ENCODE data around the gene INPP4B.

INPP4B gene

DNA sequence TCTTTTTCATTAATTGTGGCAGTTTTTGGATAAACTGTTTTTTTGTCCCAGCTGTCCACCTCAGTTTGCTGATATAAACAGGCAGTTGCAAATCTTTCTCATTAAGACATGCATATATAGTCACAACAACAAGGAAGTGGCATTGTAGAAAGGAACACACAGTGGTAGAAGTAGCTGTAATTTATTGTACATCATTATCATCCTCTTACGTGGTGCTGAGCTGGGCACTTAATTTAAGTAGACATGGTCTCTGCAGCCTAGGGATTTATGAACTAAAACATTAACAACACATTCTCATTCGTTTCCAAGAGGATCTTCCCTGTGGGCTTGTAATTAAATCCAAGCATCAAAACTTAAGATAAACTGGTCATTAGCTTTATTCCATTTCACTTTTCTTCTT lies 500.2 kb downstream of the INPP4B start:
- Histone ChIP-seq H3K9ac (ENCODE audit: low read depth, low read length) (no peak overlapping the region), H3K4me3 (ENCODE audit: low read length) (no peak overlapping the region), H3K4me1 (ENCODE audit: insufficient read depth, low read length) (no peaks in the 10 kb centered on the region), H3K9me3 (ENCODE audit: insufficient read depth, low read depth, low read length) (no peaks in the 10 kb centered on the region), H3K27me3 (ENCODE audit: insufficient read depth, low read length) (no peaks in the 10 kb centered on the region), H3K27ac (ENCODE audit: low read length) (no peak overlapping the region), H3K36me3 (ENCODE audit: insufficient read depth, low read depth, low read length) (no peaks in the 10 kb centered on the region)

DNA sequence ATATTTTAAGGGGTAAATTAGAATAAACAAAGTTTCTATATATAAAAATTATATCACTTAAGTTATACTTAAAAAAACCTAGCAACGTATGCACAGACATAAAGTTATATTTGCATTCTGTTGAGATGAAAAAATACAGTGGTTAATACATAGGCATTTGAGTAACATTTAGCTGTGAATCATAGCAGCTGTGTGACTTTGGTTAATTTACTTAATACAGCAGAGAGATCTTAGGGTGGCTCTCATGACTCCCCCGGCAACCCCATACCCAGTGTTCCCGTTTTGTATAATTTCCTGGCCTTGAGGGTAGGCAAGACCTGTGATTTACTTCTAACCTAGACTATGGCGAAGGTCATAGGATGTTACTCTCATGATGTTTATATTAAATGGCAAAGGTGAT lies 504.8 kb downstream of the INPP4B start:
- H3K27ac ChIP-seq (ENCODE audit: low read length): no peak overlapping the region
- H3K4me1 ChIP-seq (ENCODE audit: insufficient read depth, low read length): no peaks in the 10 kb centered on the region
- H3K4me3 ChIP-seq (ENCODE audit: low read length): no peak overlapping the region
- no peak overlapping the region for H3K9ac ChIP-seq (ENCODE audit: low read depth, low read length)
- no peaks in the 10 kb centered on the region; the same call in 1 of the 2 replicates for H3K9me3 ChIP-seq (ENCODE audit: insufficient read depth, low read depth, low read length)
- no peaks in the 10 kb centered on the region for H3K36me3 ChIP-seq (ENCODE audit: insufficient read depth, low read depth, low read length)
- no peaks in the 10 kb centered on the region for H3K27me3 ChIP-seq (ENCODE audit: insufficient read depth, low read length)

GRCh38 chr4:142339053-142339452 lies 507.0 kb downstream of the INPP4B start:
- Histone ChIP-seq H3K9me3 (ENCODE audit: insufficient read depth, low read depth, low read length) (no peaks in the 10 kb centered on the region; the same call in 1 of the 2 replicates), H3K36me3 (ENCODE audit: insufficient read depth, low read depth, low read length) (no peaks in the 10 kb centered on the region), H3K27ac (ENCODE audit: low read length) (no peak overlapping the region), H3K4me1 (ENCODE audit: insufficient read depth, low read length) (no peaks in the 10 kb centered on the region), H3K27me3 (ENCODE audit: insufficient read depth, low read length) (no peaks in the 10 kb centered on the region), H3K9ac (ENCODE audit: low read depth, low read length) (no peak overlapping the region), H3K4me3 (ENCODE audit: low read length) (no peak overlapping the region)

DNA sequence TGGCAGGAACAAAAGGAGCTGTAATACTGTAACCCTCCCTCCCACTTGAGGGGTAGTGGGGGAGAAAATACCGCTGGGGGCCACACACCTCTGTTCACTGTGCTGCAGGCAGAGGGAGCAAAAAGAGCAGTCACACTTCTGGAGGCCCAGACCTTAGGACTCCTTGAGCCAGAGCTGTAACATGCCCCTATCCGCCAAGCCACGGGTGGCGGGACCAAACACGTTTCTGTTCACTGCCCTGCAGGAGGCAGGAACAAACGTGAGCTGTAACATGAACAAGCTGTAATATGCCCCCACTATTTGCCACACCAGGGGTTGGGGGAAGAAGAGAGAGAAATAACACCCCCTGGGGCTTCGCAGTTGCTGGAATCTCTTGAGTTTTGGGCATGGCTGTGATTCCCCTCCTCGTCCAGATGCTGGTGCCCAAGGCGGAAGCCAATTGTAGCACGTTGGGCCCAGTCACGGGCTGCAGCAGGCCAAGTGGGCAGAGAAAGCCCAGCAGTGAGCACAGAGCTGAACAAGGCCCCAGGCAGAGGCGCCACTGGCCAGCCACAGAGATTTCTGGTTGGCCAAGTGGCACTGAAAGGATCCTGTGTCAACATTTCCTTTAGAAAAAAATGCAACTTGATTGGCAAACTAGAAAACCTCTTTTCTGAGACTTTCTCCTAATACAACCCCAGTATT lies 509.7 kb downstream of the INPP4B start:
- no peaks in the 10 kb centered on the region for H3K36me3 ChIP-seq (ENCODE audit: insufficient read depth, low read depth, low read length)
- no peaks in the 10 kb centered on the region for H3K4me1 ChIP-seq (ENCODE audit: insufficient read depth, low read length)
- no peaks in the 10 kb centered on the region for H3K27me3 ChIP-seq (ENCODE audit: insufficient read depth, low read length)
- no peak overlapping the region for H3K9ac ChIP-seq (ENCODE audit: low read depth, low read length)
- H3K9me3 ChIP-seq (ENCODE audit: insufficient read depth, low read depth, low read length): no peaks in the 10 kb centered on the region; the same call in 1 of the 2 replicates
- no peak overlapping the region for H3K4me3 ChIP-seq (ENCODE audit: low read length)
- no peak overlapping the region for H3K27ac ChIP-seq (ENCODE audit: low read length)

GRCh38 chr4:142334931-142335330 lies 511.2 kb downstream of the INPP4B start:
- H3K36me3 ChIP-seq (ENCODE audit: insufficient read depth, low read depth, low read length): no peaks in the 10 kb centered on the region
- no peaks in the 10 kb centered on the region for H3K4me1 ChIP-seq (ENCODE audit: insufficient read depth, low read length)
- no peak overlapping the region for H3K27ac ChIP-seq (ENCODE audit: low read length)
- H3K9ac ChIP-seq (ENCODE audit: low read depth, low read length): no peak overlapping the region
- no peak overlapping the region for H3K4me3 ChIP-seq (ENCODE audit: low read length)
- no peaks in the 10 kb centered on the region; the same call in 1 of the 2 replicates for H3K9me3 ChIP-seq (ENCODE audit: insufficient read depth, low read depth, low read length)
- H3K27me3 ChIP-seq (ENCODE audit: insufficient read depth, low read length): no peaks in the 10 kb centered on the region

DNA sequence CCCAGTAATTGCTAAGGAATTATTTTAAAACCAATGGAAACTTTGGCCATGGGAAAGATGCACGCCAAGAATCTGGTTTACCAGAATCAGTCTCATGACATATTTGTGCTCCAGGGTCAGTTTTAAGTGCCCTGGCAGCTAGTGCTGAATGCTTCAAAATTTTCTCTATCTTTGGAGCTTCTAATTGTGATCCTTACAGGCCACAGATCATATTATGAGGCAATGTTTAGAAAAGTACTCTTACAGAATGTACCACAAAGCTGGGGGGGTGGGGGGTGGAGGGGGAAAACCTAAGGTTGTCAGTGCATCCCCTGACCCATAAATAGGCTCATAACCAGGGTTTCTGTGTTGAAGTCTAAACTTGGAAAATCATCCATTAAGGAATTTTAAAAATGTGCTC lies 514.5 kb downstream of the INPP4B start:
- H3K27ac ChIP-seq (ENCODE audit: low read length): no peak overlapping the region
- H3K4me3 ChIP-seq (ENCODE audit: low read length): no peak overlapping the region

DNA sequence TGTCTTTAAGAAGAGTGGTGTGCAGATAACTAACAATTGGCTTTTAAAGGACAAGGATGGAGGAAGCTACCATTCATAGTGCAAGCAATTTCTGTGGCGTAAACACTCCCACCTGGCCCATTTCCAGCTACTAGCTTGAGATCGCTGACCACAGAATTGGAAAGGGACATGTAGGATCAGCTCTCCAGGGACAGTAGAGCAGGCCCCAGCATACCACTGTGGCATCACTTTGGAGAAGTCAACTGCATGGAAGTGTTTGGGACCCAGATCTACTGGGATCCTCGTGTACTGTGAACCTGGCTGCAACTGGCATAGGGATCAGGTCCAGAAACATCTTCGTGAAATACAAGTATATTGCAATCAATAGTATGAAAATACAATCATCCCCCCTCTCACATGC lies 515.0 kb downstream of the INPP4B start:
- no peak overlapping the region for H3K9ac ChIP-seq (ENCODE audit: low read depth, low read length)
- H3K4me1 ChIP-seq (ENCODE audit: insufficient read depth, low read length): no peaks in the 10 kb centered on the region
- no peaks in the 10 kb centered on the region; the same call in 1 of the 2 replicates for H3K9me3 ChIP-seq (ENCODE audit: insufficient read depth, low read depth, low read length)
- H3K27me3 ChIP-seq (ENCODE audit: insufficient read depth, low read length): no peaks in the 10 kb centered on the region
- H3K27ac ChIP-seq (ENCODE audit: low read length): no peak overlapping the region
- H3K36me3 ChIP-seq (ENCODE audit: insufficient read depth, low read depth, low read length): no peaks in the 10 kb centered on the region
- H3K4me3 ChIP-seq (ENCODE audit: low read length): no peak overlapping the region

More for the DNA sequence above, 514.5 kb downstream of the INPP4B start:
- no peaks in the 10 kb centered on the region for H3K4me1 ChIP-seq (ENCODE audit: insufficient read depth, low read length)
- H3K9me3 ChIP-seq (ENCODE audit: insufficient read depth, low read depth, low read length): no peaks in the 10 kb centered on the region; the same call in 1 of the 2 replicates
- H3K36me3 ChIP-seq (ENCODE audit: insufficient read depth, low read depth, low read length): no peaks in the 10 kb centered on the region
- H3K27me3 ChIP-seq (ENCODE audit: insufficient read depth, low read length): no peaks in the 10 kb centered on the region
- H3K9ac ChIP-seq (ENCODE audit: low read depth, low read length): no peak overlapping the region

GRCh38 chr4:142330311-142330710 lies 515.8 kb downstream of the INPP4B start:
- Histone ChIP-seq H3K9me3 (ENCODE audit: insufficient read depth, low read depth, low read length) (no peaks in the 10 kb centered on the region), H3K4me3 (ENCODE audit: low read length) (no peak overlapping the region), H3K9ac (ENCODE audit: low read depth, low read length) (no peak overlapping the region), H3K36me3 (ENCODE audit: insufficient read depth, low read depth, low read length) (no peaks in the 10 kb centered on the region), H3K27ac (ENCODE audit: low read length) (no peak overlapping the region), H3K4me1 (ENCODE audit: insufficient read depth, low read length) (no peaks in the 10 kb centered on the region), H3K27me3 (ENCODE audit: insufficient read depth, low read length) (no peaks in the 10 kb centered on the region)

- H3K9me3 ChIP-seq (ENCODE audit: insufficient read depth, low read depth, low read length): no peaks in the 10 kb centered on the region
- H3K27me3 ChIP-seq (ENCODE audit: insufficient read depth, low read length): no peaks in the 10 kb centered on the region
- H3K36me3 ChIP-seq (ENCODE audit: insufficient read depth, low read depth, low read length): no peaks in the 10 kb centered on the region
- H3K9ac ChIP-seq (ENCODE audit: low read depth, low read length): no peak overlapping the region
- H3K27ac ChIP-seq (ENCODE audit: low read length): no peak overlapping the region
- H3K4me1 ChIP-seq (ENCODE audit: insufficient read depth, low read length): no peaks in the 10 kb centered on the region
- H3K4me3 ChIP-seq (ENCODE audit: low read length): no peak overlapping the region
Measured at GRCh38 chr4:142329313-142329712, 516.8 kb downstream of the INPP4B start.

DNA sequence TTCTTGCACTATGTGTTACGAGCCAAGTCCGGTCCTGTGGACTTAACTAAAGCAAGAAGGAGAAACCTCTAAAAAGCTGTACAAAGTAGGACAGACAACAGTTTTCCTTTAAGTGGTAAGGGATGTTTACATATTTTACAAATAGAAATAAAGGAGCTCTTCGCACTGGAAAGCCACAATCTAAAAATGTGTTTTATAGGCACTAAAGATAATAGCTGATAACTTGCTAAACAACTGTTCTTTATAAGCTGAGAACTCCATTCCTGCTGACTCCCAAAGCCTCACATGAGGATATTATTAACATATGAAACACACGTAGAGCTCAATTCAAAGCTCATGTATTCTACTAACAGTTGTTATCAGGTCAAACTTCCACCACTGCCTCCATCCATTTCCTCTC lies 519.9 kb downstream of the INPP4B start:
- Histone ChIP-seq H3K9me3 (ENCODE audit: insufficient read depth, low read depth, low read length) (no peaks in the 10 kb centered on the region), H3K36me3 (ENCODE audit: insufficient read depth, low read depth, low read length) (no peaks in the 10 kb centered on the region), H3K4me1 (ENCODE audit: insufficient read depth, low read length) (no peaks in the 10 kb centered on the region), H3K27ac (ENCODE audit: low read length) (no peak overlapping the region), H3K4me3 (ENCODE audit: low read length) (no peak overlapping the region), H3K27me3 (ENCODE audit: insufficient read depth, low read length) (no peaks in the 10 kb centered on the region), H3K9ac (ENCODE audit: low read depth, low read length) (no peak overlapping the region)

- H3K9ac ChIP-seq (ENCODE audit: low read depth, low read length): no peak overlapping the region
Measured at GRCh38 chr4:142324572-142324971, 521.5 kb downstream of the INPP4B start.

GRCh38 chr4:142322996-142323395 lies 523.1 kb downstream of the INPP4B start:
- Histone ChIP-seq H3K36me3 (ENCODE audit: insufficient read depth, low read depth, low read length) (no peaks in the 10 kb centered on the region), H3K4me3 (ENCODE audit: low read length) (no peak overlapping the region), H3K9me3 (ENCODE audit: insufficient read depth, low read depth, low read length) (no peaks in the 10 kb centered on the region), H3K27ac (ENCODE audit: low read length) (no peak overlapping the region), H3K4me1 (ENCODE audit: insufficient read depth, low read length) (no peaks in the 10 kb centered on the region), H3K27me3 (ENCODE audit: insufficient read depth, low read length) (no peaks in the 10 kb centered on the region), H3K9ac (ENCODE audit: low read depth, low read length) (no peak overlapping the region)

More at GRCh38 chr4:142324572-142324971, 521.5 kb downstream of the INPP4B start:
- Histone ChIP-seq H3K4me3 (ENCODE audit: low read length) (no peak overlapping the region), H3K4me1 (ENCODE audit: insufficient read depth, low read length) (no peaks in the 10 kb centered on the region), H3K27ac (ENCODE audit: low read length) (no peak overlapping the region), H3K9me3 (ENCODE audit: insufficient read depth, low read depth, low read length) (no peaks in the 10 kb centered on the region), H3K36me3 (ENCODE audit: insufficient read depth, low read depth, low read length) (no peaks in the 10 kb centered on the region), H3K27me3 (ENCODE audit: insufficient read depth, low read length) (no peaks in the 10 kb centered on the region)
